IPS-18c (cell line): Measurements from ENCODE around the gene HHLA2.

Experiments
- H3K4me3 ChIP-seq: 2 replicates; pipeline ENCODE4 v1.7.0; 2013; ENCODE audit warnings: low read depth, mild to moderate bottlenecking, low read length, moderate library complexity; ENCODE audit not compliant: insufficient read depth
- H3K9me3 ChIP-seq: one replicate; pipeline ENCODE4 v1.6.1; 2013; ENCODE audit warnings: mild to moderate bottlenecking, low read length, moderate library complexity; ENCODE audit not compliant: control insufficient read depth, insufficient read depth

The HHLA2 gene

DNA sequence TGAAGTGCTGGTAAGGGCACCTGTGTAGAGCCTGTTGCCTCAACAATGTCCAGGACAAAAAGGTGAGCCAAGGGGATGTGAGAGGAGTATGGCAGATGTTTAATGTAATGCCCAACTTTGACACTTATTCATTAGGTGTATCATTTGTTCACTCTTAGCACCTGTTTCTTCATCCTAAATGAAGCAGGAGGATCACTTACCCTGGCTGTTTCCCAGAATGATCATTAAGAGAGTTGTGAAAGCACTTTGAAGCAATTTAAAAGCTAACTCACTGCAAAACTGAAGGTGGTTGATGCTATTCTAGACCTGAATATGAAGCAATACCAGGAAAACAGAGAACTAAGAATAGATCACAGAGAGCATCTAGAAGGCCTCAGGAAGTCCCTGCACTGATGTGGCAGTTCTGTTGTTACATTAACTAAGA lies 3.4 kb upstream of the HHLA2 start:
- H3K9me3 ChIP-seq = peaks cover 3% of the 10 kb centered on the region
- no peak overlapping the region for H3K4me3 ChIP-seq

DNA sequence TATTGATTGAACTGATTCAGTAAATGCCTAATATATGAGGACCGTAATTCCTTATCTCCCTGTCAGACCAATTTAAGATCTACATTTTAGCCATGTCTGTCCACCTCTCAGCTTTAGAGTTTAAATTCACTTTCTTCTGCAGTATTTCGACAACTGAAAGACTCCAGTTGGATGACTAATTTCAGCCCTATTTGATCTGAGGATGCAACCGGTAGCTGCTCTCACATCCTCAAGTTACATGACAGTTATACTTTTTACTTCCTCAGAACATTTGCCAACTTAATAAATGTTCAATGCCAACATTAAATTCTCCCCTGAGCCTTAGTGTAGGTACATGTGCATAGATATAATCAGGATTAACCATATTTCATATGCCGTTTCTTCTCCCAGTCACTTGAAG lies 2.5 kb upstream of the HHLA2 start:
- H3K4me3 ChIP-seq = no peak overlapping the region

DNA sequence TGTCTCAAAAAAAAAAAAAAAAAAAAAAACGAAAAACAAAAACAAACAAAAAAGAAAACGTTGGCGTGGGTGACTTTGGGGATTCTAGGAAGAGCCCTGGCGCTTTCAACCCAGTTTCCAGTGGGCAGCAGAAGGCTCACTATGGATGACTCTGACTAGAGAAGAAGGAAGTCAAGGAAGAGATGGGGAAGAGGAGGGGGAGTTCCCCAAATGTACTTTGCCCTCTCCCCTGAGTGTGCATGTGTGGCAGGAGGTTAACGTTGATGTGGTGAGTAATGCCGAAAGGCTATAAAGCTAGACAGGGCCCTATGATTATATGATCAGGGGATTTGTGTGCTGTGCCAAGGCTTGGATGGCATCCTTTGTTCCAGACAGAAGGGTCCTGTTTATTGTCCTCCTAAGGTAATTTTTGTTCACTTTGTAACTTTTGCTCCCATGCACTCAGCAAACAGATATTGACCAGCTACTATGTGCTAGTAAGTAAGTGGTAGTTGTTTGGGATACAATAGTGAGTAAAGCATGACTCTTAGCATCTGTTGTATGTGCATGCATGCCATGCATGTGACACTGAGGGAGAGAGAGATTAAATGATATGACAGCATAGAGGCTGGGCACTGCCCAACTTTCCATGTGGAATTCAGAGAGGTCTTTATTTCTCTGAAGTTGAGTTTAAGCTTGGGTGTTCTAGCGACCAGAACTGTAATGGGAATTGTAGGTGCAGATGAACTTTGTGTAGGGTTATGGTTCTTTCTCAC lies 750 bp upstream of the HHLA2 start:
- H3K9me3 ChIP-seq = peaks cover 3% of the 10 kb centered on the region
- no peak overlapping the region for H3K4me3 ChIP-seq

More for the DNA sequence above, 2.5 kb upstream of the HHLA2 start:
- H3K9me3 ChIP-seq = peaks cover 3% of the 10 kb centered on the region

DNA sequence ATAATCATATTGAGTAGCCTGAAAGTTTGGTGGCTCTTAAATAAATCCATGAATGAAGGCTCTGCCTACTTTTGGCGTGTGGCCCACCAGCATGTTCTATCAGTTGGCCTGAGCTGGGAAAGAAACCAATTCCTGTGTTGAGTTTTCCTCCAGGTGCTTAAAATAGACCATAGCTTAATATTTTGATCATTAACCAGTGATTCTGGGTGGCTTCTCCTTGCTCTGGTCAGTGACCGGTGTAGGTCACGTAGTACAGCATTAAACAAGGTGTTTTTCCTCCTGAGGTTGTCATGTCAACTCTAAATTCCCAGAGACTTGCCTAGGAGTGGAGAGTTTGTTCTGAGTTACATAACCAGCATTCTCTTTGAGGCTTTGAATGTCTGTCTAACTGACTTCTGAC lies 1.3 kb downstream of the HHLA2 start:
- Histone ChIP-seq H3K4me3 (no peak overlapping the region), H3K9me3 (no peaks in the 10 kb centered on the region)

DNA sequence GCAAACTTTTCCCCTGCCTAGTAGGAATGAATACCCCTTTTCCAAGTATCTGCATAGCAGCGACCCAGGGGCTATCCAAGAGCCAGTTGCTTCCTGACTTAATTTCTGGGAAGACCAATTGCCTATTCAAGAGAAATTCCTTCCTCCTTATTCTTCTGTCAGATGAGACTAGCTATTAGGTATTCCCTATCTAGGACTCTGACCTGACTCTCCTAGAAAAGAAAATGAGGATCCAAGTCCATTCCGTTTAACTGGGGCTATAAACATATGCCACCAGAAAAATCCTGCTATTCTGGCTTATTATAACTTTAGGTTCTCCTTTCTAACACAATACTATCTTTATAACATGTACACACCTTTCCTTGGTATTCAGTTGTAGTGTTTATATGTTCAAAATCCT lies 1.7 kb downstream of the HHLA2 start:
- H3K9me3 ChIP-seq = no peaks in the 10 kb centered on the region

DNA sequence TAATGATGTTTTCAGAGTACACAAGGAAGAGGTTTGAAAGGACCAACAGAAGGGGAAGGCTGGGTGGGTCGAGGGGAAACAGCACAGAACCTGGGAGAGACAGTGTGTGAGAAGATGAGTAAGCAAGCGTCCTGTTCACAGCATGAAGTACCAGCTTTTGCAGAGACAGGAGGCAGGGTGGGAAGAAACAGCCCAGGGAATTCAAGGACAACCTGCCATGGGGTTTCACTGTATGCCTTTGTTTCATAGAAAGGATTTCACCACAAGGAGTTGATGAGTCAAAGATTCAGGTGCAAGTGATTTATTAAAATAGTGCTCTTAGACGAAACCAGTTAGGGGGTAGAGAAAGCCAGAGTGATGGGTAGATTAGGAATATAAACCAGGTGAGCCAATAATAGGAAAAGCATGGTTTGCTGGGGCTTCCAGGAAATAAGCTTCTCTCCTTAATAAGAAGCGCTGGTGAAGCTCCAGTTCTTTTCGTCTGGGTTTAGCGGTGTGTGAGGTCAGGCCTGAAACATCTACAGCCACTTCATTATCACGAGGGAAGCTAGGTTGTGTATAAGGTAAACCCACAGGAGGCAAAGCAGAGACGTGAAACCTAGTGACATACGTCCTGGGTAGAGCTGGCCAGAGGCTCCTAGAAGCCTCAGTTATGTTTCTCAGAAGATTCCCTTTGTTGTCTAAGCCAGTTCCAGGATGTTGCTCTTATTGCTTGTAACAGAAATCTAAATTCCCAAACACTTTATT lies 3.9 kb downstream of the HHLA2 start:
- no peak overlapping the region for H3K4me3 ChIP-seq
- no peaks in the 10 kb centered on the region for H3K9me3 ChIP-seq

More for the DNA sequence above, 1.7 kb downstream of the HHLA2 start:
- H3K4me3 ChIP-seq = no peak overlapping the region

DNA sequence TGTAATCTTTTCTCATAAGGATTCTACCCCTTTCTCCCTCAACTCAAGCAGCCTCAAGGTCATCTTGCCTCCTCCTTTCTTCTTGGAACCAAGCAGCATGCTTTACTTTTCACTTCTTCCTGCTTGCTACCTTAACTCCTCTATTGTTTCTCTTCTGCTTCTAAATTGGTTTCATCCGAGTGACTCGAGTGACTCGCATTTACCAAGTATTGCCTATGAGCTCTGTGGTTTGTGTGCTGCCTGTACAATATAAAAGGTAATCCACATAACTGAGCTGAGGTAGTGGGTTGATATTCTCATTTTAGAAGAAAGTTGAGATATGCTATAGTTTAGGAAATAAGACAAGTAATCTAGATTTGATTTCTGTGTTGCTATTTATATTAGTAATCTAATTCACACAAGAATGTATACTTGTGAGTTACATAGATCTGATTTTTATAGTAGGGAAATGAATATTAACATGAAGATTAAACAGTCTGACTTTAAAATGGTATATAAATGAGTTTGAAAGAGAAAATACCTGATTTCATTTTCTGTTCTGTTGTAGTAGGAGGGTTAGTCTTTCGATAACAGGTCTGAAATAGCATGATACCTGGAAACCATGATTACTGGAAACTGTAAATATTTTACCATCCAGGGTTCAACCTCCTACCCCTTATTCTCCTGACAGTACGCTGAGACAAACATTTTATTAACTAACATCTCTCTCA lies 5.5 kb downstream of the HHLA2 start:
- Histone ChIP-seq H3K9me3 (no peaks in the 10 kb centered on the region), H3K4me3 (no peak overlapping the region)

DNA sequence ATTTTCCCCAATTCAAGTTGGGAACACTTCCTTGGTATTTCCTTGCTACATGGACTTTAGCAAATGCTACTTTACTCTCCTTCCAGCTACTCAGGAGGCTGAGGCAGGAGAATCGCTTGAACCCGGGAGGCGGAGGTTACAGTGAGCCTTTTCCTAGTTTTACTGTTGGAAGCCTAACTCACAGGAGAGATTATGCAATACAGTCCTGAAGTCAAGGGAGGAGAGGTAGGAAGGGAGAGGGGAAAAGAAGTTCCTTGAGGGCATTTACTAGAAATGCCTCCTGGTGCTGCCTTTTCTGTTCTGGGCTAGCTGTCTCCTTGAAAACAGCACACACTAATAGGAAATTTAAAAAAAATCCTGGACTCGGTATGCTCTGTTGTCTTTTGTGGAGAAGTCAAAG lies 6.2 kb downstream of the HHLA2 start:
- Histone ChIP-seq H3K4me3 (no peak overlapping the region), H3K9me3 (no peaks in the 10 kb centered on the region)

DNA sequence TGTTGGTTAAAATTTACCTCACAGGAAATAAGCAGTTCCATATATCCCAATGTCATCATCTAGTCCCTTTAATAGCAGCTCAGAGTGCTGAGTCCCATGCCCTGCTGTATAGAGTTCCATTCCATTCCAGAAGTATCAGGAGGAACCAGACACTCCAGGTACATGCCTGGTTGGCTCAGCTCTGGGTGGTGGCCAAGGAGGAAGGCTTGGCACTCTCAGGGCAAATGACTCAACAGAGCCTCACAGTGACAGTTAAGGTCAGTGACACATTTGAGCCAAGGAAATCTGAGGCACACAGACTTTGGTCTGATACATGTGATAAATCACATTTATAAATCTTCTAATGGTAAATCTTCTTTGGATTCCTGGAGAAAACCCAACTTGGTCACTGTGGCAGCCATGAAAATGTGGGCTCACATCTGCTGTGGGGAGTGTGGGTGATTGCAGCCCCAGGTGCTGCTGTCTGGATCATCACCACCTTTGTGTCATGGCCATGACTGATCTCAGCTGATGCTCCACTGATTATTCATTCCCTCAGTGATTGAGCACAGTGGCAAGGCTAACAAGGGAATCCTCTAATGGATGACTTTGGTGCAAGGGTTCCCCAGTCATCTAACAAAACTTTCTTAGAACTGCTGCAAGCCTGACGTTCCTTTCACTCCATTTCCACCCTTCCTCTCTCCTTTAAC lies 9.3 kb downstream of the HHLA2 start:
- H3K4me3 ChIP-seq = no peak overlapping the region

DNA sequence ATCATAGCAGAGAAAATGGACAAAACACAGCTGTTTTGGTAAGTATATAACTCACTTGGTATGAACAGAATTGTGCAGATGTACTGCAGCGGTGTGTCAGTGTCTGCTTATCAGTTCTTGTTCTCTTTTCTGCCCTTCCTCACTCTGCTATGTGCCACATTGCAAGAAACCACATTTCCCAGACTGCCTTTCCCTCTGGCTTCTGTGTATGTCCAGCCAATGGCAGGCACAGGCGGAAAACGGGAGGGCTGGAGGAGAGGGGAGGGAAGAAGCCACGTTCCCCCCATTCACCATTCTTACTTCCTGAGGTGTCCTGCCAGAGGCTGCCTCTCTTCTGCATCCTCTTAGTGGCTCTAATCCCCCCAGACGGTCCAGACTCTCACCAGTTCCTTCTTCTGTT lies 15.4 kb downstream of the HHLA2 start:
- Histone ChIP-seq H3K4me3 (no peak overlapping the region), H3K9me3 (no peaks in the 10 kb centered on the region)

More for the DNA sequence above, 9.3 kb downstream of the HHLA2 start:
- H3K9me3 ChIP-seq = no peaks in the 10 kb centered on the region

DNA sequence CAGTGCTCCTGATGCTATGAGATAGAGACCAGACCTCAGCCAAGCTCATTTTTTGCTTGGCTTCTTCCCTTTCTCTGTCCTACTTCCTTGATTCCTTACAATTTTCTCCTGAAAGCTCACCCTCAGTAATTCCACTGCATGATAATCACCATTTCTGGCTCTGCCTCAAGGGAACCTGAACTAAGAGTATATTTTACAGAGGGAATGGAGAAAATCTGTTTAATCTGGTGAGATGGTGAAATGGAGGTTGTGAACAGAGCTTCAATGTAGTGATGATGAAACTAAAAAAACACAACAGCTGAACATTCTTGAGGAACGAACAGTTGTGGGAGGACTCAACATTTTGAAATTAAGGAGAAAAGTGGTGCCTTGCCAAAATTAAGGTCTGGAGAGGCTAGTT lies 16.3 kb downstream of the HHLA2 start:
- H3K9me3 ChIP-seq = no peaks in the 10 kb centered on the region
- H3K4me3 ChIP-seq = no peak overlapping the region

DNA sequence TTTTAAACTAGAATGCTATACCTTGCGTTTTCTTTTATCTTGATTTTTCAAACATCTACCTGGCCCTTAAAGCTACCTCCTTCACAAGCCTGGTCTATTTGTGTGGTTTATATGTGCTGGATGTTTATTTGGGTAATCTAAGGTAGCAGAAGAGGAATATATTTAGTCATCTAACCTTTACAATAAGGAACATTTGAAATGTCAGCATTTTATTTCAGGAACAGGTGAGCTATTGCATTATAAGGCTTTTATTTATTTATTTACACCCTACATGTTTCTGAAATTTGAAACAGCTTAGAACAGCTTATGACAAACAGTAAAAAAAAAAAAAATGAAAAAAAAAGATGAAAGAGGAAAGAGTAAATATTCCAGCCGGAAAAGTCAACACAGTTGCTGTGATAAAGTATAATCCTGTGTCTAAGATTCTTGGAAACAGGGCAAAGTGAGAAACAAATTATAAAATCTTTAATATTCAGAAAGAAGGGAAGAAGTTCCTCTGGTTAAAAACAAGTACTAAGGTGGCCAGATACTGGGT lies 19.5 kb downstream of the HHLA2 start:
- no peaks in the 10 kb centered on the region for H3K9me3 ChIP-seq
- H3K4me3 ChIP-seq = no peak overlapping the region

DNA sequence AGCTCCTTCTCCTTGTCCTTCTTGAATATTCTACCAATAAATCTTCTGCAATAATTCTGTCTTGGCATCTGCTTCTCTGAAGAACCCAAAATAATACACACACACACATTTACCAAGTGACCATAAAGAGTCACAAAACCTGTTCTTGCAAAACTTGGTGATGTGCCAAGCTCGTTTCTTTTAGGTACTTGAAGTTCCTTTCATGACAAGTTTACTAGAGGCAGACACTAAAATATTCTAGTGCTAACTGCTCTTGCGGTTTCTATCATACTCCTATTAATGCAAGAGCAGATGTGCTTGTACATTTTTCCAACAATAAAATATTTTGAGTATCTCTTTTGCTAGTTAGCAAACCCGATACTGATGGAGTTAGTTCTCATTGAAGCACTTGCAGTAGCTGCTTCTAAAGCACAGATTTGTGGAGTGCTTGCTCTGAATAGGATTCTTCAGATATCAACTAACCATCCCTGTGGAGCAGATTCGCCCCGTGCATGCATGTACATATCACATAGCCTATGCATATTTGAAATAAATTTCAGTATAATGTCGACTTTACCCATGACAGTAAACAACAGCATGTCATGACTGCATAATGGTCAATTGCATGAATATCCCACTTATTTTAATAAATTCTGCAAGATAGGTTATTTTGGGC lies 23.2 kb downstream of the HHLA2 start:
- no peaks in the 10 kb centered on the region for H3K9me3 ChIP-seq
- no peak overlapping the region for H3K4me3 ChIP-seq

DNA sequence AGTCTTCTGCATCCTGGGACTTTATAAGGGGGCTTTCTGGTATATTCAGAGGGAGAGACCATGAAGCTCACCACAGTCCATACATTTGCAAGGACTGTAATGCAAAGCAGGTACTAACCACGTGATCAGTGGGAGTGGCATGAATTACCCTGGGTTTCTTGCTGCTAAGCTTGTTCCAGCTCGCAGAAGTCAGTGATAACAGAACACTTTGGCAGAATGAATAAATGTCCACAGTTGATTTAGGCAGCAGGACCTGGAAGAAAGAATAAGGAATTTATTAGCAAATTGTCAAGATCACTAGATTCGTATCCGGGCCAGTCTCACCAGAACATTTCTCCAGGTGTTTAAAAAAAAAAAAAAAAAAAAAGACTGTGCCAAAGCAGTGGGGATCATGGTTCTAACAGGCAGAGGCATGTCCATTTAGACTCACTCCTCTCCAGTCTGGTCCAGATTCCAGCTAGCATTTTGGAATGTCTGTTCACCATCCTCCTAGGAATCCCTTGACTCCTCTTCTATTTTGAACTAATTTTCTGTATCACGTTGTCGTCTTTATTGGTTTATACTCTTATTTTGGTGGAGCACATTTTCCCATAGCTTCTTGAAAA lies 24.5 kb downstream of the HHLA2 start:
- no peaks in the 10 kb centered on the region for H3K9me3 ChIP-seq
- H3K4me3 ChIP-seq = no peak overlapping the region

DNA sequence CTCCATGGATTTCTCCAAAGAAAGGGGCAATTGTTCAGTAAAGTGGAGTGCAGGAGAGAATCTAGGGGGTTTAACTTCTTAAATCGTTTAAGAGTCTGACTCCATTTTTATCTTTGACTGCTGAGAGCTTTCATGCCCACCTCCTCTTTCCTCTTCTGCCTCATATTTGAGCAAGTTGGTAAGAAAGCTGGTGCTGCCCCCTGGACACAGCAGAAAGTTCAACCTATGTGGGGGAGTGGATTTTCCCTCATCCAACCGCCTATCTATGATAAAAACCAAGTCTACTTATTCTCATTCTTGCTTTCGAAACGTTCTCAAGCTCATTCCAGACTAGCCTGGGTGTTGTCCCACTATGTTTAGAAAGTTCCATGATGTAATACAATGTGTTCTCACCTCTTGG lies 26.0 kb downstream of the HHLA2 start:
- no peak overlapping the region for H3K4me3 ChIP-seq
- H3K9me3 ChIP-seq = no peaks in the 10 kb centered on the region

DNA sequence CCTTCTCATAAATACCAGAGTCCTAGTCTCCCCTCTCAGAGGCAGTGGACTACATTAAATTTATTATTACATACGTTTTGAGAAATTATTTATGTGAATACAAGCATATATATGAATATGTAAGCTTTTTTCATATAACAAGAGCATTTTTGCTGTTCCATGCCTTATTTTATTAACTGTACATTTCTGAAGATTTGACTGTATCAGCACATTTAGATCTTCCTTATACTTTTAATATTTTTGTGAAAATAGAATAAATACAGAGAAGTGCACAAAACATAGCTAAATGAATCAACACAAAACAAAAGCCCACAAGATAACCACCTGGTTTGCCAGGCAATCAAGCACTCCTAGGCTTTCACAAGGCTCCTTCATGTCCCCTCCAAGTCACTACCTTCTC lies 27.8 kb downstream of the HHLA2 start:
- H3K9me3 ChIP-seq = no peaks in the 10 kb centered on the region
- no peak overlapping the region for H3K4me3 ChIP-seq
